ENCODE data around the gene RIMBP3C. TPM values are rescaled to one million over a fixed set of nuclear protein-coding genes. Genes with fewer than 3 reads are reported as not detected.
"Not testable (repeated sequence)": the region's sequence is repeated elsewhere in the genome, so short reads cannot be mapped to it uniquely, and the experiment has no call there.

Gene RIMBP3C
- total RNA-seq, 1 donor from 2014 or later, result 0.05 TPM

DNA sequence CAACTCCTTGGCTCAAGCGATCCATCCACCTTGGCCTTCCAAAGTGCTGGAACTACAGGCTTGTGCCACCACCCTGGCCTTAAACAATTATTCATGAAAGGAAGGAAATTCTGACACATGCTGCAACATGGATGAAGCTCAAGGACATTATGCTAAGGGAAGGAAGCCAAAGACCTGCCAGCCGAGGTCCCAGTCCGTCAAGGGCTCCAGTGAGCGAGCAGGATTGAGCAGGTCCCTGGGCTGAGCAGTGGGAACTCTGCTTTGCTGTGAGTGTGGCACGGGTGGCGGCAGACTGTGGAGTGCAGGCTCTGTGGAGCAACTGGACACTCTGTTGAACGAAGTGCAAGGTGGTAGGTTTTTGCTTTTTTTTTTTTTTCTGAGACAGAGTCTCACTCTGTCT lies 11.4 kb downstream of the RIMBP3C start:
- ATAC-seq; DNase-seq (ENCODE audit: low spot score): not testable (repeated sequence)

DNA sequence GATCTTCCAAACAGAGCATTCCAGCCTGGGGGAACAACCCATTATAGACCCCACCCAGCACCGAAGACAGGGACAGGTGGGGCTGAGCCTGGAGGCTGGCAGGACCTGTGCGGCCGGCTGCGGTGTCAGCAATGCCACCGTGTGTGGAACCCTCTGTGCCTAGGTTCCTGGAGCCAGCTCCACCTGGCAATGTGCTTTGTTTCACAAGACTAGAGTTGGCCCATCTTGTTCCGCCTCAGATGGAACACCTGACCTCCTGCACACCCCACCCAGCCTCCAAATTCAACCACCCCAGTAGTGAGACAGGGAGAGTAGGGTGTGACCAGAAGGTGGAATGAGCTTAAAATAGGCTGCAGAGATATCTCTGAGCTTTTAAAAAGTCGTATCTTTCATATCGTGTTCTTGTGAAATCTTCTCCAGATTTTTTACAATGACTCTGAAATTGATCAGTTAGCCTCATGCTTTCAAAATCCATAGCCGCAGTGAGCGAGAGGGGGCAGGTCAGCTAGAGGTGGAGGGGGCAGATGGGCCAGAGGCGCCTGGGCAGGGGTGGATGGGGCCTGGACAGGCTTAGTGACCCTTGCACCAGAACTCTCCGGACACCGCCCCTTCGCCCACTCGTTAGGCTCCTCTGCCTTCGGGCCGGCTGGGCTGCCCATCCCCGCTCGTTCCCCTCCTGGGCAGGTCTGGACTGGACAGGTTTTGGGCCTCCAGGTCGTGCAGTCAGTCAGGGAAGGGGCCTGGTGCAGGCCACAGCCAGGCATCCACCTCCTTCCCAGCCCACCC lies 18.2 kb downstream of the RIMBP3C start:
- ATAC-seq, result peak; percentile 75
- DNase-seq (ENCODE audit: low spot score), result not testable (repeated sequence)

DNA sequence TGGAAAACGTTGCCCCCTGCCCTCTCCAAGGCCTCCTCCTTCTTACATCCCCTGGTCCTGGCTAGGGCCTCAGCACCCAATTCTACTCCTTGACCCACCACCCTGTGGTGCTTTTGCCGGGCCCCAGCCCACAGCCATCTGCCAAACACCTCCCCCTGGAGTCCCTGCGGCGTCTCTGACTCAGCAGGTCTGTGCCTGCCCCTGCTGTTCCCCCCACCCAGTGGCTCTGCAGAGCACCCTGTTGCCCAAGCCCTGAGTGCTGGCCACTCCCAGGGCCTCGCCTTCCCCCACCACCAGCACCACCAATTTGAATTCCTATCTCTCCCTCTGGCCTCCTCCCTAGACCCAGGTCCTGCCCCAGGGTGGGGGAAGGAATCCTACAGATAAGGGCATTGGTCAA lies 19.7 kb downstream of the RIMBP3C start:
- not testable (repeated sequence) for DNase-seq (ENCODE audit: low spot score); ATAC-seq

DNA sequence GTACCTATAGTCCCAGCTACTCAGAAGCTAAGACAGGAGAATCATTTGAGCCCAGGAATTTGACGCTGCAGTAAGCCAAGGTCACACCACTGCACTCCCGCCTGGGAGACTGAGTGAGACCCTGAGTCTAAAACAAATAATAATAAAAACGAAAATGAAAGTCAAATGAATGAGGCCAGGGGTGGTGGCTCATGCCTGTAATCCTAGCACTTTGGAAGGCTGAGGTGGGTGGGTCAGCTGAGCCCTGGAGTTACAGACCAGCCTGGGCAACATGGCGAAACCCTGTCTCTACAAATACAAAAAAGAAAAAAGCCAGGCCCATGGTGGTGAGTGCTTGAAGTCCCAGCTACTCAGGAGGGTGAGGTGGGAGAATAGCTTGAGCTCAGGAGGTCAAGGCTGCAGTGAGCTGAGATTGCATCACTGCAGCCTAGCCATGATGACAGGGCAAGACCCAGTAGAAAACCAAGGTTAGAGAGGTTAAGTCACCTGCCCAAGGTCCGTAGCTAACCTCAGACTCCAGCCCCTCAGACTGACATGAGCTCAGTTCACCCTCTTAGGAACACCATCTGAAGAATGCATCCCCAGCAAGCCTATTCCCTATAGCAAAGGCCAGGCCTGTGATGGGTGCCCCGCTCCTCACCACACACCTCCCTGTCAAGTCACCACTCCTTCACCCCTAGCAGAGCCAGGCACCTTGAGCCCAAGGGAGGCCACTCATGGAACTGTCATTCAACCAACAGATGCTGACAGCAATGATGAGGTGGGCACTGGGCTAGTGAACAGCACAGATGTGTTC lies 24.4 kb downstream of the RIMBP3C start:
- ATAC-seq; DNase-seq (ENCODE audit: low spot score): not testable (repeated sequence)

DNA sequence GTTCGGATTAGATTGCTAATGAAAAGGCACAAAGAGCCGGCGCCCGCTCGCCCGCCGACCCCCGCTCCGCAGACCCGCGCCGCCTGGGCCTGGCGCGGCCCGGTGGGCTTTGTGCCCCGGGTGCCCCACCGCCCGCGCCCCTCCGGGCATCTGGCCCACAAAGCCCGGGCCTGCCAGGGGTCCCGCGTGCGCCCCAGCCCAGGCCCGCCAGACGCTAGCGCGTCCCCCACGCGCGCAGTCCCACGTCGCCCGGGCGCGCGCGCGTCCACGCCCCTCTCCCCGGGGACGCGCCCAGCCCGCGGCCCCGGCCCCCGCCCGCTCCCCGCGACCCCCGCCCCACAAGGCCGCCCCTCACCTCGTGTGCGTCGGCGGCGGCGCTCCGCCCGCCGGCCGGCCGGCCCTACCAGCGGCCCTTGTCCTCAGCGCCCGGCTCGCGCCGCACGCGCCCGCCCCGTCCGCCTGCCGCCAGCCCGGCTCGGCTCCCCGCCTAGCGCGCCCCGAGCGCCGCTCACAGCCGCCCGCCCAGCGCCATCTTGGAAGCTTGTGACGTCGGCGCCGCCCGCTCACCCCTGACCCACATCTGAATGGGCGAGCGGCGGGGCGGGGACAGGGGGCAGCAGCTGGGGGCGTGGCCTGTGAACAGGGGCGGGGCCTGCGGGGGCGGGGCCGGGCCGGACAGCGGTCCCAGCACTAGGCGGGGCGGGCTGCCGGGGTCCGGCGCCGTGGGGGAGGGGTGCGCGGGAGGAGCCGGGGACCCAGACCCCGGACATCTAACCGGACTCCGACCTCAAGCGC lies 34.1 kb downstream of the RIMBP3C start:
- ATAC-seq, result peak; percentile 86
- DNase-seq (ENCODE audit: low spot score), result not testable (repeated sequence)

DNA sequence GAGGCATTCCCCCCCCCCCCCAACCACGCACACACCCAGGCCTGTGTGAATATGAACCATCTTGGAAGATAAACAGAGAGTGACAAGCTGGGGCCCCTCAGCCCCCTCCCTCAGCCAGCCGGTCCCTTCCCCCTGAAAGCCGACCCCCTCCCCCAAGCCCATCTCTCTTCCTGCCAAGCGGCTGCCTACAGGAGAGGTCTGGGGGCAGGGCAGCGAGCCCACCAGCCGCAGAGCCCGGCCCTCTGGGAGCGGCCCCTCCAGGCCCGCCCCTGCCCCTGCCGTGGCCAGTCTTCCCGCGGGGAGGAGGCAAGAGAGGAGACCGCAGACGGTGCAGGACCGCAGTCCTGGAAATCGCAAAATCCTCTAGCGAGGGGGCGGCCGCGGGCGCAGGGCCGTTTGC lies 34.7 kb downstream of the RIMBP3C start:
- DNase-seq (ENCODE audit: low spot score); ATAC-seq: not testable (repeated sequence)

DNA sequence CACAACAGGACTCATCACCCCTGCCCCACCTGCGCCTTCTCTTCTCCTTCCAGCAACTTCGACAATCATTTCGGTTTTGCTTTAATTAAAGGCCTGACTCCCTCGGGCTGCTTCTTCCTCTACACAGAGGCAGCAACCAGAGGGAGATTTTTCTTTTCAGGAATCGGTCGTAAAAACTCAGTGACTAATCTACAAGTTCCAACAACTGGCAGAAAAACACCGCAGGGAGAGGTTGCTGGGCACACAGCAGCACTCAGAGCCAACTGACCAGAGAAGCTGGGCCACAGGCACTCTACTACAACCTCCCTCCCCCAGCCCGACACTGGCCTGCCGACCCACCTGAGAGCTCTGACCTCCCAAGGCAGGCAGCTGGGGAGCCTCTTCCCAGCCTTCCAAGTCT lies 36.0 kb downstream of the RIMBP3C start:
- not testable (repeated sequence) for ATAC-seq; DNase-seq (ENCODE audit: low spot score)

DNA sequence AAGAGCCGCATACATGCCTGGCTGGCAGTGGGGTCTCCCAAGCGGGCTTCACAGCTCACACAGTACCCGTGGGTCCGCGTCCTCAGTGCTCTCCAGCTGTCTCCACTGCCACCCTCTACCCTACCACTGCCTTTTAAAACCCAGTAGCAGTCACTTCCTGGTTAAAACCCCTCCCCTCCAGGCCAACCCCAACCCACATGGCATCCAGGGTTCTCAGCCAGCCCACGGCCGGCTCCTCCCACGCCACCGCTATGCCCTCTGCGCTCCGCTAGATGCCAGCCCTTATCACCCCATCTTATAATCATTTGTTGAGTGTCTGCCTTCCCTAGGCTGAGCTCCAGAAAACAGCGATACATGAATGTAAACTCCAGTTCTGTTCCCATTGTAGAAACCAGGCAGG lies 37.1 kb downstream of the RIMBP3C start:
- DNase-seq (ENCODE audit: low spot score), result not testable (repeated sequence)
- peak; percentile 72 for ATAC-seq

DNA sequence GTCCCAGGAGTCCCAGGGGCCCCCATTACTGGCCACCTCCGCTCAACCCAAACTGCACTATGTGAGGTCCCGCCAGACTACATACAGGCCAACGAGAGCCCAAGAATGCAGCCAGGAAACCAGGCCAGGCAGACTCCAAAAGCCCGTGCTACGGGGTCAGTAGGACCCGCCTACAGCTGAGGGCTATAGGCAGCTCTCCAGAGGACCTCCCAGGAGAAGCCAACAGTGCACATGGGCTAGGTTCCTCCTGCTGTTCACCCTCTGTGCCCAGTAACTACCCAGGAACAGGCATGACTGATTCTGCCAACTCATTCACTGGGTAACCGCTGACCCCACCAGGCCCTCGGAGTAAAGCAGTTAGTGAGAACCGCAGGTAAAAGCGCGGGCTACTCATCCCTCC lies 39.2 kb downstream of the RIMBP3C start:
- ATAC-seq; DNase-seq (ENCODE audit: low spot score): not testable (repeated sequence)

DNA sequence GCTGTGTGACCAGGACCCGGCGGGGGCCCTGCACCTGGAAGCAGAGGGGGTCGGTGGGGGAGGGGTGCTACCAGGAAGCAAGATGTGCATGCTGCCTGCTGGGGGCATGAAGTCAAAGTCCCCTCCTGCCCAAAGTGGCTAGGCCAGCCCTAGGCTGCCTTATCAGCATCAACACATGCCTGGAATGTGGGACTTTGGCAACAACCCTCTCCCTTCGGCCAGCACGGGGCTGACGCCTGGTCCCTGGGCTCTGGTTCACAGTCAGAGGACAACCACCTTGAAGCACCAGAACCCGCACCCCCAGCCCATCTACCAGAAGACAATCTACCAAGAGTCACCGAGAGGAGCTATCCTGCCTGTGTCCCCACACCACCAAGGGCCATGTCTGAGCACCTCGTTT lies 40.9 kb downstream of the RIMBP3C start:
- not testable (repeated sequence) for DNase-seq (ENCODE audit: low spot score)
- peak; percentile 73 for ATAC-seq

DNA sequence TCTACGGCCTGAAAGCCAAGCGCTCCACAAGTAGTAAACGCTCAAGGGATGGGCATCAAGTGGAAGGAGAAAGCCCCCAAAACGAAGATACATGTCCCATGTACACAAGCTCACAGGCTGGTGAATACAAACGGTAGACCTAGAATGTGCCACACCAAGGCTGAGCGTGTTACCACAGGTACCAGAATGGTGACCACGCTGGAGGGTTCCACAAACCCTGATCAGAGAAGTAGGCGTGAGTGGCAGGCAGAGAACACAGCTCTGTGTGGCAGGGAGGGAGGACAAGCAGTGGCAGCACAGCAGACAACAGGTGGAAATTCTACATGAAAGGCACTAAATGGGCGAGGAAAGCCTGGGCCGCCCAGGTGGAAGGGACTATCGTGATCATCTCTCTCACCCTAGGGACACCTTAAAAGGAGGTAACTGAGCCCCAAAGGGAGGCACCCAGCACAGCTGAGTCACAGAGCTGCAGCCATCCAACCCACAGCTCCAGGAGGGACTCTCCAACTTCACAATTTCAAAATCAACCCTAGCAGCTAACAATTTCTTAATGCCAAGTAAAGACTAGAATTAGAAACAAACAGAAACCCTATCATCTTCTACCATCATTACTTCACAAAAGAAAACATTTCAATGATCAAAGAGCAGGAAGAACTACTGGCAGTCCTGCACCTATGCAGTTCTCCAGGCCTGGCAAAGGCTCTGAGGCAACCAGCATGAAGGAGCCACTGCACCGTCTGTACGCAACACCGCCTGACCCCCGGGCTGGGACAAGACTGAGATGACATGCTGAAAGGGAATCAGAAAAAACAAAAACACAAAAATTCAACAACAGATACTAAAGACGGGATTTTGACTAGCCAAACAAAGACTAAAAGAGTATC lies 51.4 kb downstream of the RIMBP3C start:
- not testable (repeated sequence) for ATAC-seq; DNase-seq (ENCODE audit: low spot score)

DNA sequence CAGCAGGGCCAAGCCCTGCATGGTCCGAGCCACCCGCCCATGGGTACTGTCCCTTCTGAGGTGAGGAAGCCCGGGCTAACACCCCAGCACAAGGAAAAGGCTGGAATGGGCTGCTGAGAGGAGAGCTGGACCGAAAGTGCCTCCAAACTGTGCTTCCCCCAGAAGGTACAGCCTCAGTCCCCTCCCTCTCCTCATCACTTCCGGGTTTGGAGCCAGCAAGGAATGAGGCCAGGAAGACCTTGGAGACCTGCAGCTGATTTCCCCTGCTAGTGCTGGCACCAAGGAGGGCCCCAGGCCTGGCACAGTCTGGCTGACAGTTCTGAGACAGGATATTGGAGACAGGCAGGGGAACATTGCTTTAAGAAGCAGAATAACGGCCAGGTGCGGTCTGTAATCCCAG lies 52.8 kb downstream of the RIMBP3C start:
- DNase-seq (ENCODE audit: low spot score); ATAC-seq: not testable (repeated sequence)

DNA sequence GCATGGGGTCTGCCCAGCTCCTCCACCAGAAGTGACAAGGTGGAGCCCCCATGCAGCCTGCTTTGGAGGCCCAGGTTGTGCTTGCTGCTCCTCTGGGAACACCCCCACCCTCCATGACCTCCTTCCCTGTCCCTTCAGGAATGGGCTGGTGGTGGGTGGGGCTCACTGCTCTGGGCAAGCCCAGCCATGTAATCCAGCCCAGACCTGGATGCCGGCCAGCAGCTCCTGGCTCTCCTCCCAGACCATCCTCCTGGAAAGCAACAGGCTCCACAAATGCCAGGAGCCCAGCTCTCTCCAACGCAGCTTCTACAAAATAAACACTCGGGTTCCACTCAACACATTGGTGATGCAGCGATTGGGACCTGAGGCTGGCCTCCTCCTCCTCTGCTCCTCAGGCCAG lies 53.3 kb downstream of the RIMBP3C start:
- peak; percentile 73 for ATAC-seq
- not testable (repeated sequence) for DNase-seq (ENCODE audit: low spot score)

Other genes starting within 250 kb of the RIMBP3C start
- gene RIMBP3B, start 167.7 kb downstream of the RIMBP3C start, total RNA-seq, result 0.08 TPM
- gene HIC2, start 134.1 kb downstream of the RIMBP3C start, total RNA-seq, result 2.1 TPM
- 0.78 TPM for gene TMEM191C, start 84.1 kb downstream of the RIMBP3C start, total RNA-seq
- 16.5 TPM for gene UBE2L3, start 16.3 kb upstream of the RIMBP3C start, total RNA-seq
- 10.0 TPM for gene YDJC, start 78.6 kb upstream of the RIMBP3C start, total RNA-seq
- gene CCDC116, start 81.3 kb upstream of the RIMBP3C start, total RNA-seq, result 0.45 TPM
- gene SDF2L1, start 90.8 kb upstream of the RIMBP3C start, total RNA-seq, result 99.1 TPM
- gene PPIL2, start 114.6 kb upstream of the RIMBP3C start, total RNA-seq, result 18.1 TPM
- 2.4 TPM for gene YPEL1, start 184.3 kb upstream of the RIMBP3C start, total RNA-seq